NCI-H774 (cell line): ENCODE results near the gene TNFAIP8L3.
"Not testable (repeated sequence)": the region's sequence is repeated elsewhere in the genome, so short reads cannot be mapped to it uniquely, and the experiment has no call there.

Source experiments
- DNase-seq: peaks from one replicate; lab custom pipeline; 2025; lab: John Stamatoyannopoulos, UW

The TNFAIP8L3 gene

GRCh38 chr15:51060030-51060673 lies 34.6 kb downstream of the TNFAIP8L3 start:
- no peak for DNase-seq

- no peak for DNase-seq
Measured at GRCh38 chr15:51054535-51054934, 40.2 kb downstream of the TNFAIP8L3 start.

GRCh38 chr15:51053571-51053970 lies 41.1 kb downstream of the TNFAIP8L3 start:
- no peak for DNase-seq

DNA sequence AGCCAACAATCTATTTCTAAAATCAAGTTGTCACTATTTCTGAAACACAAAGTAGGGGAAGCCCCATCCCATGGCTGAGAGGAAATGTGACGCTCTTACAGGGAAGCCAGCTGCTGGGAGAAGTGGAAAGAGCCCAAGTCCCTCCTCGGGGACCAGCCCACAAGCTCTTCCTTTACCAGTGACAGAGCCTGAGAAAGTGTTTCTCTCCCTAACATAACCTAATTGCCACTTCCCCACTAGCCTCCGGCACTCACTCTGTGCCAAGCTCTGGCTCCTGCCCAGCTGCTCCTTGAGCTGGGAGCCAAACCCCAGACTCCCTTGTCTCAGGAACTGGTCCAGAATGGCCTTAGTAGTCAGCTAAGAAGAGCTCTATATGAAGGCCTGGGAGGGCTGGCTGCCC lies 42.9 kb downstream of the TNFAIP8L3 start:
- DNase-seq, result no peak

GRCh38 chr15:51049081-51049480 lies 45.6 kb downstream of the TNFAIP8L3 start:
- DNase-seq, result no peak

- no peak for DNase-seq
Measured at GRCh38 chr15:51048308-51048707, 46.4 kb downstream of the TNFAIP8L3 start.

- DNase-seq, result no peak
Measured at GRCh38 chr15:51046799-51047449, 47.8 kb downstream of the TNFAIP8L3 start.

GRCh38 chr15:51046016-51046415 lies 48.7 kb downstream of the TNFAIP8L3 start:
- DNase-seq, result no peak

GRCh38 chr15:51044037-51044727 lies 50.5 kb downstream of the TNFAIP8L3 start:
- no peak for DNase-seq

GRCh38 chr15:51038974-51039319 lies 55.8 kb downstream of the TNFAIP8L3 start:
- no peak for DNase-seq

- DNase-seq, result no peak
Measured at GRCh38 chr15:51038162-51038973, 56.3 kb downstream of the TNFAIP8L3 start.

GRCh38 chr15:51037474-51037873 lies 57.2 kb downstream of the TNFAIP8L3 start:
- not testable (repeated sequence) for DNase-seq

DNA sequence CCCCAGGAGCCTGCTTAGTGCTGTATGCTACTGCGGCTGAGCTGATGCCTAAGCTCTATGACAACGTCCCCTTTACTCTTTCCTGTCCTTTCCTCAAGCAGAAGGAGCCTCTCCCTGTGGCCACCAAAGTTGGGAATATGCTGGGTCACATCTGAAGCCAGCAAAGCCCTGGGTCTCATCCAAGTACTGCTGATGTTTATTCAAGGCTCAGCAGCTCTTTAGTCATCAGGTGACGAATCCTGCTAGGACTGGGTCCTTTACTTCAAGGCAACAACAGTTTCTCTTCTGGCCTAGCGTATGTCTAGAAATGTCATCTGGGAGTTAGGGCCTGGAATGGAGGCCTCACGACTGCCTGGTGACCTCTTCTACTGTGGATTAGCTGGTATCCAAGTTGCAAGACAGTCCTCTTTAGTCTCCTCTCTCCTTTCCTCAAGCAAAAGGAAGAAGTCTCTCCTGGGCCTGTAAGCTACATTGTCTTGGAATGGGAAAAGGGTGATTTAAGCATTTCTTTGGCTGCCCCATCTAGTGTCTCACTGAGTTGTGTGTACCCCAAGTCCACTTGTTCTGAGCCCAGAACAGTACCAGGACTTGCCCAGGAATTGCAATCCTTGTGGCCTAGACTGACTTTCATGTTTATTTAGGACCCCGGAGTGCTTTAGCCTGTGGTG lies 63.9 kb downstream of the TNFAIP8L3 start:
- DNase-seq, result no peak

- no peak for DNase-seq
Measured at GRCh38 chr15:51025454-51025846, 69.3 kb downstream of the TNFAIP8L3 start.

GRCh38 chr15:51024735-51025453 lies 69.8 kb downstream of the TNFAIP8L3 start:
- DNase-seq, result no peak

GRCh38 chr15:51023499-51023898 lies 71.2 kb downstream of the TNFAIP8L3 start:
- no peak for DNase-seq

- DNase-seq, result no peak
Measured at GRCh38 chr15:51022206-51022605, 72.5 kb downstream of the TNFAIP8L3 start.

- DNase-seq, result no peak
Measured at GRCh38 chr15:51016615-51017014, 78.1 kb downstream of the TNFAIP8L3 start.

DNA sequence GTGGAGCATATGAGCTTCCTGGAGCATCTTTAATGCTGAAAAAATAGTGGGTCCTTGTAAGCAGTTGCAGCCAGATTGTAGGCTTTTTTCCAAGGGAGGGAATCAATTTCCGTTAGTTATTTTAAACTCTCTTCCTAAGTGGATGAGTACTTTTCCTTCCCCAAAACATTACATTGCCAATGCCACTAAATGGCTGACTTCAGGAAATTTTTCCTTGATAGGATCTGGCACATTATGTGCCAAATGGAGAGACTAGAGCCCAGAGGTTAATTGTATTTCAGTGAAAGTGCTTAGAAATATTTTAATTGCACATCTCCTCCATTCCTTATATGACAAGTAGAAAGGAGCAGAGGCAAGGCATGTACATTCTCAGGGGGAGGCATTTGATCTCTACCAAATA lies 83.5 kb downstream of the TNFAIP8L3 start:
- DNase-seq, result no peak

GRCh38 chr15:51007131-51007666 lies 87.5 kb downstream of the TNFAIP8L3 start:
- DNase-seq, result no peak
